ENCODE data around the gene DIAPH2. TPM values are rescaled to one million over a fixed set of nuclear protein-coding genes. Genes with fewer than 3 reads are reported as not detected.

The DIAPH2 gene
- total RNA-seq, 4 donors from 2014 or later = 16.7 to 27.3 (median 20.3) TPM

DNA sequence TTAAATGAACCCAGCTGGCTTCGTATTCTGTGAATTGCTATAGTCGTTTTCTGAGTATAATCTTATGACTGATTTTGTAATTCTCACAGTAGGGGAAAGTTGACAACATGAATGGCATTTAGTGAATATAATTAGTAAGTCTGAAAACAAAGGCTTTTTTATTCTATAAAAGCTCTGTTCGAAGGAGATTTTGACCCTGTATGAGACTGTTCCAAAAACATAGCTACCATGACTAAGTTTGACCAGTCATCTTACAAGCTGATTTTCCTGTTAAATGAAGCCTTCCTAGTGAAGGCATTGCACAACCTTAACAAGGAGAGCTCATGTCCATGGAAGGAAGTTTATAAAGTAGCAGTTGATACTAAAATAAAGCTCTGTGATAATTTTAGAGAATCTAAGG lies 441.4 kb downstream of the DIAPH2 start:
- 54 to 66% methylated on average over 3 of the region's 3 CpGs for WGBS, 2 donors
- DNase-seq (ENCODE audit: low spot score in 2 of 2) = no peak
- H3K4me3 ChIP-seq (ENCODE audit: low read depth, poor library complexity, severe bottlenecking) = no peak overlapping the region
- no peak for TF ChIP-seq POLR2A (IDR thresholded peaks at IDR 0.05)
- TF ChIP-seq, protein P1, sequence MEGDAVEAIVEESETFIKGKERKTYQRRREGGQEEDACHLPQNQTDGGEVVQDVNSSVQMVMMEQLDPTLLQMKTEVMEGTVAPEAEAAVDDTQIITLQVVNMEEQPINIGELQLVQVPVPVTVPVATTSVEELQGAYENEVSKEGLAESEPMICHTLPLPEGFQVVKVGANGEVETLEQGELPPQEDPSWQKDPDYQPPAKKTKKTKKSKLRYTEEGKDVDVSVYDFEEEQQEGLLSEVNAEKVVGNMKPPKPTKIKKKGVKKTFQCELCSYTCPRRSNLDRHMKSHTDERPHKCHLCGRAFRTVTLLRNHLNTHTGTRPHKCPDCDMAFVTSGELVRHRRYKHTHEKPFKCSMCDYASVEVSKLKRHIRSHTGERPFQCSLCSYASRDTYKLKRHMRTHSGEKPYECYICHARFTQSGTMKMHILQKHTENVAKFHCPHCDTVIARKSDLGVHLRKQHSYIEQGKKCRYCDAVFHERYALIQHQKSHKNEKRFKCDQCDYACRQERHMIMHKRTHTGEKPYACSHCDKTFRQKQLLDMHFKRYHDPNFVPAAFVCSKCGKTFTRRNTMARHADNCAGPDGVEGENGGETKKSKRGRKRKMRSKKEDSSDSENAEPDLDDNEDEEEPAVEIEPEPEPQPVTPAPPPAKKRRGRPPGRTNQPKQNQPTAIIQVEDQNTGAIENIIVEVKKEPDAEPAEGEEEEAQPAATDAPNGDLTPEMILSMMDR (IDR thresholded peaks at IDR 0.05) = no peak
- intact Hi-C loops (cut with DNase I; ENCODE audit: low total_unique reads) = no loop called here

DNA sequence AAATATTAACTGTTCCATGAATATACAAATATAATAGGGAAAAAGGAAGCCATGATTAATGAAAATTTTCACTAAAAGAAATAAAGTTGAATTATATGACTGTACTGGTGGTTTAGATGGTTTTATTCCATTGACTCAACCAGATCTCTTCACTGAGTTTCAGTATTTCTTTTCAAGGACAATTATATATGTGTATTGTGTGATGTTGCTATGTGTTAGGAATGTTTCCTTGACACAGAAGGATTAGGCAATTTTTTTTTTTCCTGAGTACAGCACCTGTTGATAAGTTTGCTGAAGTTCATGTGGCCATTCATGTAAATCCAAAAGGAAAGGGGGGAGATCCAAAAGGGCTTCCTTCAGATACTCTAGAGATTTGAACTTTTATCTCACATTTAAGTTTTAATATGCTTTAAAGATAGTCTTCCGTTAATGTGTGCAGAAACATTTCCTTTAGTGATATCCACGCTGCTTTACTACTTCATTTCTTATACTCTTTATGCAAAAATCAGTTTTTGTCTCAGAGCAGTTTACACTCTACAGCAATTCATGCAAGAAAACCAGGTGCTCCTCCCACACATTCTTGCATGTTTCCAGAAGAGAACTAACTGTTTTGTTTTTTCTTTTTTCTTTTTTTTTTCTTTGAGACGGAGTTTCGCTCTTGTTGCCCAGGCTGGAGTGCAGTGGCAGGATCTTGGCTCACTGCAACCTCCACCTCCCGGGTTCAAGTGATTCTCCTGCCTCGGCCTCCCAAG lies 448.2 kb downstream of the DIAPH2 start:
- intact Hi-C loops (cut with DNase I; ENCODE audit: low total_unique reads) = no loop called here
- WGBS, 2 donors = 93 to 97% methylated on average over 5 to 6 of the region's 6 CpGs
- H3K4me3 ChIP-seq (ENCODE audit: low read depth, poor library complexity, severe bottlenecking) = no peak overlapping the region
- TF ChIP-seq, protein P1 (IDR thresholded peaks at IDR 0.05) = no peak
- no peak for TF ChIP-seq POLR2A (IDR thresholded peaks at IDR 0.05)
- no peak for DNase-seq (ENCODE audit: low spot score in 2 of 2)

DNA sequence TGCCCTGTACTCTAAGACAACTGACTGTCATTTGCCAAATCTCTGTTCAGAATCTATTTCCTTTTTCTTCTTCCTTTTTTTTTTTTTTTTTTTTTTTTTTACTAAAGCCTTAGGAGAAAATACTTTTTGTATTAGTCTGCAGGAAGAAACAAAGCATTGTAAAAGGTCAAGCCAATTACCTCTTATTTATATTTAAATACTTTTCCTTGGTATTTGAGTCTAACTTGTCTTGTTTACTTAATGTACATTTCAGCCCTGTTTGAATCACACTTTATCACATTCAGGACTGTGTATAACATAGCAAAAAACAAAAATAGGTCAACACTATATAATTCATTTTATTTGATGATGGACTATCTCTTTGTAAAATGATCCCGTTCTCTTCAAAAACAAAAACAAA lies 461.3 kb downstream of the DIAPH2 start:
- DNase-seq (ENCODE audit: low spot score in 2 of 2) = no peak
- intact Hi-C loops (cut with DNase I; ENCODE audit: low total_unique reads) = no loop called here
- TF ChIP-seq POLR2A (IDR thresholded peaks at IDR 0.05) = no peak
- TF ChIP-seq, protein P1 (IDR thresholded peaks at IDR 0.05) = no peak
- 96 to 100% methylated on average over 1 of the region's 1 CpG for WGBS, 2 donors
- H3K4me3 ChIP-seq (ENCODE audit: low read depth, poor library complexity, severe bottlenecking) = no peak overlapping the region

DNA sequence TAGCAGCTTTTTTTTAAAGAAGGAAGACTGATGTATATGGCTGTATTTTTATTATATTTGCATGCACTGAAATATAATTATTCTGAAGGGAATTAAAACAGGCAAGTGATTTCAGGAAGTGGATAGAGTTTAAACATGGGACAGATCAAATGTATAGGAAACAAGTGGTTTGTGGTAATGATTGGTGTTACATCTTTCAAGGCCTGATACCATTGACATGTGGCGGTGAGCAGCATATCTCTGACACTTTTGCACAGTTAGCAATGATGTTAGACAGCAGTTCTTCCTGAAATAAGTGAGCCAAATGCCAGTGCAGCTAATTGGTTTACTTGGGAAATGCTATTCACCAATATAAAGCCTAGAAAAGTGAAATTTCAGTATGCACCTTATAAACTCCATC lies 471.2 kb downstream of the DIAPH2 start:
- no peak overlapping the region for H3K4me3 ChIP-seq (ENCODE audit: low read depth, poor library complexity, severe bottlenecking)
- intact Hi-C loops (cut with DNase I; ENCODE audit: low total_unique reads) = no loop called here
- DNase-seq (ENCODE audit: low spot score in 2 of 2) = no peak
- WGBS, 2 donors = 73 to 94% methylated on average over 1 of the region's 1 CpG
- TF ChIP-seq POLR2A (IDR thresholded peaks at IDR 0.05) = no peak
- TF ChIP-seq, protein P1 (IDR thresholded peaks at IDR 0.05) = no peak

DNA sequence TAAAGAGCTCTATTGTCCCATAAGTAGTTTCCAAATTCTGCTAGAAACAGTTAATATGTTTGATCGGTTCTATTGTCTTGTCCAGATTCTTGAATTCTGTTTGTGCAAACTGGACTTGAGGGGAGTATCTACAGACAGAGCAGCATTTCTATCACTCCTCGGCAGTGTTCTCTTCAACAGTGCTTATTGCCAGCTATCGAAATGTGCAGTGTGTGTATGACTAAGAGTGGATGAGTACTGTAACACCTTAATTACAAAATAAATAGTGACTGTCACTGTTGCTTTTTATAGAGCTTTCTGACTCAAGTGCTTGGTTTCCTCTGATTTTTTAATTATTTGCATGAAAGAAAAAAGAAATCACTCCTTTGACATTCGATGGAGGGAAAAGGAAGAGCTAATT lies 473.6 kb downstream of the DIAPH2 start:
- DNase-seq (ENCODE audit: low spot score in 2 of 2) = no peak
- H3K4me3 ChIP-seq (ENCODE audit: low read depth, poor library complexity, severe bottlenecking) = no peak overlapping the region
- WGBS, 2 donors = 75 to 82% methylated on average over 4 of the region's 4 CpGs
- TF ChIP-seq, protein P1 (IDR thresholded peaks at IDR 0.05) = no peak
- no peak for TF ChIP-seq POLR2A (IDR thresholded peaks at IDR 0.05)
- intact Hi-C loops (cut with DNase I; ENCODE audit: low total_unique reads) = no loop called here
